GM12878 (cell line): Measurements from ENCODE around the gene CDK16. TPM values are rescaled to one million over a fixed set of nuclear protein-coding genes. Genes with fewer than 3 reads are reported as not detected.

Source experiments
- BRCA1 ChIP-seq: IDR thresholded peaks from 2 replicates; pipeline ENCODE4 v1.6.1; 2011; ENCODE audit warnings: low read depth, low read length, improper control_type of control experiment
- EGR1 ChIP-seq, 2 experiments: IDR thresholded peaks; 1 replicate in 1 of 2; 2 replicates in 1 of 2; pipeline ENCODE4 v1.6.1; 2011 to 2012; ENCODE audit warnings: low read depth in 2 of 2, low read length in 2 of 2, borderline replicate concordance in 1 of 2, mild to moderate bottlenecking in 1 of 2, moderate library complexity in 1 of 2
- GATAD2B ChIP-seq: fragments of 450-650 bp; conservative IDR thresholded peaks from 2 replicates; pipeline ENCODE4 v1.6.1; 2017; ENCODE audit warnings: low read depth, mild to moderate bottlenecking, moderate library complexity
- IKZF2 ChIP-seq, 2 experiments: fragments of 450-650 bp; IDR thresholded peaks; 2 replicates each; pipeline ENCODE4 v1.6.1; 2017; ENCODE audit warnings: mild to moderate bottlenecking in 2 of 2, moderate library complexity in 2 of 2
- IRF4 ChIP-seq: IDR thresholded peaks from 2 replicates; pipeline ENCODE4 v1.6.1; 2011; ENCODE audit warnings: low read depth, low read length
- NR2C2 ChIP-seq: IDR thresholded peaks from 2 replicates; pipeline ENCODE4 v1.6.1; 2011; ENCODE audit warnings: borderline replicate concordance, low read depth; ENCODE audit not compliant: control insufficient read depth, insufficient read length
- POLR2A ChIP-seq: IDR thresholded peaks from 2 replicates; pipeline ENCODE4 v1.6.1; 2011; ENCODE audit warnings: low read depth, mild to moderate bottlenecking, low read length
- SIX5 ChIP-seq: IDR thresholded peaks from 2 replicates; pipeline ENCODE4 v1.6.1; 2011; ENCODE audit warnings: mild to moderate bottlenecking, low read depth, low read length, moderate library complexity; ENCODE audit not compliant: severe bottlenecking
- SMAD1 ChIP-seq: fragments of 450-650 bp; IDR thresholded peaks from 2 replicates; pipeline ENCODE4 v1.6.1; 2018; ENCODE audit warnings: mild to moderate bottlenecking, low read depth; ENCODE audit not compliant: partially characterized antibody
- SMAD5 ChIP-seq: IDR thresholded peaks from 2 replicates; pipeline ENCODE4 v1.6.1; 2016; ENCODE audit warnings: antibody characterized with exemption, low read depth
- SP1 ChIP-seq: IDR thresholded peaks from one replicate; pipeline ENCODE4 v1.6.1; 2011; ENCODE audit warnings: low read depth, low read length
- ZNF207 ChIP-seq: fragments of 450-650 bp; IDR thresholded peaks from 2 replicates; pipeline ENCODE4 v1.6.1; 2014; ENCODE audit warnings: antibody characterized with exemption, mild to moderate bottlenecking, borderline replicate concordance
- polyA plus RNA-seq, 11 experiments: library from polyadenylated mRNA; depleted of rRNA in 4 of 11; unstranded in 6 of 11; stranded (reverse) in 5 of 11; fragments of >200 nt; fragmentation: Nextera tagmentation in 4 of 11; fragmentation: Illumina TruSeq in 1 of 11; extraction: Ambion mirVana in 4 of 11; extraction: Trizol in 1 of 11; gene quantifications; 1 replicate in 1 of 11; 2 replicates in 10 of 11; pipeline versions ENCODE4 v1.2.1 to v1.2.3, GENCODE V29; 2011 to 2016; ENCODE audit warnings: inconsistent platforms in 2 of 11, missing spikeins in 2 of 11, low read depth in 1 of 11
- total RNA-seq, 4 experiments: library from RNA; depleted of rRNA in 3 of 4; stranded (reverse); fragments of >200 nt in 3 of 4; fragmentation: Illumina TruSeq in 1 of 4; extraction: Trizol in 1 of 4; gene quantifications; 2 replicates each; pipeline versions ENCODE4 v1.2.1 to v1.2.3, GENCODE V29; 2013 to 2021
- TF ChIP-seq, protein P1 (sequence below): fragments of 450-650 bp; formaldehyde crosslinking; IDR thresholded peaks from 2 replicates; pipeline ENCODE4 v1.4.0; 2020; ENCODE audit warnings: mild to moderate bottlenecking, moderate library complexity
- TF ChIP-seq, protein P2 (sequence below): fragments of 450-650 bp; IDR thresholded peaks from 2 replicates; pipeline ENCODE4 v1.6.1; 2017; ENCODE audit warnings: low read depth, mild to moderate bottlenecking, moderate library complexity

Gene CDK16
- total and polyA plus RNA-seq, 10 of the 15 experiments (the other 5 are each of a cell fraction or from before 2014, with no cell fraction given): 2.4 to 75.1 (median 48.2) TPM

DNA sequence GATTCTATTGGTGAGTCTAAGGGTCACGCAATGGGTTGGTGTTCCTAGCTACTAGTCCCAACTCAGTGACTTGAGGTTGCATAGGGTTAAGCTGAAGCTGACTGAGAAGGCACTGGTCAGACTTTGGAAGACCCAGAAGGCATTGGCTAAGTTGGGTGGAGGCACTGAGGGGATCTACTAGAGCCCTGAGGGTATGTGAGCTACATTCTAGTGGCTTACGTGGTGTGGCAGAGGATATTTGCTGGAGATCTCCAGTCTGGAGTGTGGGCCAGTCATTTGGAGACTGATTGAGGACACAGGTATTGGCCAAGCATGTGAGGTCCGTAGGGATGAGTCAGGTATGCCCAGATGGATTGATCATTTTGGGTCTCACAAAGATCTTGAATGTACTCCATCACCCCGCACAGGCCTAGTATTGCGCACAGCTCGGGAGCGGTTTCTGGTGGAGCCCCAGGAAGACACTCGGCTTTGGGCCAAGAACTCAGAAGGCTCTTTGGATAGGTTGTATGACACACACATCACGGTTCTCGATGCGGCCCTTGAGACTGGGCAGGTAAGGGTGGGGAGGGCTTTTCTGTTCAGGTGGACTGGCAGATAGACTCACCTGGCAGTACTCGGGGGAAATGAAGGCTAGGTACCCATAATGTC lies 21.5 kb downstream of the CDK16 start (continued):
- TF ChIP-seq, protein P1, sequence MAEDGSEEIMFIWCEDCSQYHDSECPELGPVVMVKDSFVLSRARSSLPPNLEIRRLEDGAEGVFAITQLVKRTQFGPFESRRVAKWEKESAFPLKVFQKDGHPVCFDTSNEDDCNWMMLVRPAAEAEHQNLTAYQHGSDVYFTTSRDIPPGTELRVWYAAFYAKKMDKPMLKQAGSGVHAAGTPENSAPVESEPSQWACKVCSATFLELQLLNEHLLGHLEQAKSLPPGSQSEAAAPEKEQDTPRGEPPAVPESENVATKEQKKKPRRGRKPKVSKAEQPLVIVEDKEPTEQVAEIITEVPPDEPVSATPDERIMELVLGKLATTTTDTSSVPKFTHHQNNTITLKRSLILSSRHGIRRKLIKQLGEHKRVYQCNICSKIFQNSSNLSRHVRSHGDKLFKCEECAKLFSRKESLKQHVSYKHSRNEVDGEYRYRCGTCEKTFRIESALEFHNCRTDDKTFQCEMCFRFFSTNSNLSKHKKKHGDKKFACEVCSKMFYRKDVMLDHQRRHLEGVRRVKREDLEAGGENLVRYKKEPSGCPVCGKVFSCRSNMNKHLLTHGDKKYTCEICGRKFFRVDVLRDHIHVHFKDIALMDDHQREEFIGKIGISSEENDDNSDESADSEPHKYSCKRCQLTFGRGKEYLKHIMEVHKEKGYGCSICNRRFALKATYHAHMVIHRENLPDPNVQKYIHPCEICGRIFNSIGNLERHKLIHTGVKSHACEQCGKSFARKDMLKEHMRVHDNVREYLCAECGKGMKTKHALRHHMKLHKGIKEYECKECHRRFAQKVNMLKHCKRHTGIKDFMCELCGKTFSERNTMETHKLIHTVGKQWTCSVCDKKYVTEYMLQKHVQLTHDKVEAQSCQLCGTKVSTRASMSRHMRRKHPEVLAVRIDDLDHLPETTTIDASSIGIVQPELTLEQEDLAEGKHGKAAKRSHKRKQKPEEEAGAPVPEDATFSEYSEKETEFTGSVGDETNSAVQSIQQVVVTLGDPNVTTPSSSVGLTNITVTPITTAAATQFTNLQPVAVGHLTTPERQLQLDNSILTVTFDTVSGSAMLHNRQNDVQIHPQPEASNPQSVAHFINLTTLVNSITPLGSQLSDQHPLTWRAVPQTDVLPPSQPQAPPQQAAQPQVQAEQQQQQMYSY (CRISPR knock-in tag): no peak
- TF ChIP-seq GATAD2B (no peak), POLR2A (no peak), ZNF207 (no peak), BRCA1 (no peak), IKZF2 (IDR thresholded peaks at IDR 0.05) (no peak), SMAD5 (no peak), SIX5 (no peak), IRF4 (no peak), SP1 (no peak), SMAD1 (no peak), EGR1 (IDR thresholded peaks at IDR 0.05; ENCODE audit: borderline replicate concordance in 1 of 2, low read depth in 2 of 2, low read length in 2 of 2) (no peak), NR2C2 (no peak)
- TF ChIP-seq, protein P2, sequence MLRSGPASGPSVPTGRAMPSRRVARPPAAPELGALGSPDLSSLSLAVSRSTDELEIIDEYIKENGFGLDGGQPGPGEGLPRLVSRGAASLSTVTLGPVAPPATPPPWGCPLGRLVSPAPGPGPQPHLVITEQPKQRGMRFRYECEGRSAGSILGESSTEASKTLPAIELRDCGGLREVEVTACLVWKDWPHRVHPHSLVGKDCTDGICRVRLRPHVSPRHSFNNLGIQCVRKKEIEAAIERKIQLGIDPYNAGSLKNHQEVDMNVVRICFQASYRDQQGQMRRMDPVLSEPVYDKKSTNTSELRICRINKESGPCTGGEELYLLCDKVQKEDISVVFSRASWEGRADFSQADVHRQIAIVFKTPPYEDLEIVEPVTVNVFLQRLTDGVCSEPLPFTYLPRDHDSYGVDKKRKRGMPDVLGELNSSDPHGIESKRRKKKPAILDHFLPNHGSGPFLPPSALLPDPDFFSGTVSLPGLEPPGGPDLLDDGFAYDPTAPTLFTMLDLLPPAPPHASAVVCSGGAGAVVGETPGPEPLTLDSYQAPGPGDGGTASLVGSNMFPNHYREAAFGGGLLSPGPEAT: no peak
